CD8-positive, alpha-beta memory T cell (primary cell): Measurements from ENCODE around the gene GPX4. TPM values are rescaled to one million over a fixed set of nuclear protein-coding genes. Genes with fewer than 3 reads are reported as not detected.

Experiments
- CTCF ChIA-PET: fragments of 350-600 bp; sonication (Branson Sonifier 250); formaldehyde crosslinking; loops from one replicate; lab custom pipeline; 2021; ENCODE audit warnings: antibody characterized with exemption; lab: Charles Lee
- POLR2A ChIA-PET: fragments of 350-600 bp; sonication (Branson Sonifier 250); formaldehyde crosslinking; loops from one replicate; lab custom pipeline; 2021; ENCODE audit warnings: antibody characterized with exemption; lab: Charles Lee
- DNase-seq, 5 donors: peaks; one replicate each; pipeline versions ENCODE4 v3.0.0 to v3.0.0-alpha.2; 2020 to 2022; ENCODE audit warnings: mixed read lengths in 1 of 5
- H3K27ac ChIP-seq: one replicate; pipeline ENCODE4 v1.7.0; 2013; ENCODE audit warnings: low read depth, mild to moderate bottlenecking, low read length, moderate library complexity
- H3K27me3 ChIP-seq: 2 replicates; pipeline ENCODE4 v1.7.0; 2013; ENCODE audit warnings: low read length, mild to moderate bottlenecking; ENCODE audit not compliant: insufficient read depth, poor library complexity, severe bottlenecking
- H3K36me3 ChIP-seq: 2 replicates; pipeline ENCODE4 v1.7.0; 2013; ENCODE audit warnings: mild to moderate bottlenecking, low read length, moderate library complexity; ENCODE audit not compliant: insufficient read depth
- H3K4me1 ChIP-seq: 2 replicates; pipeline ENCODE4 v1.7.0; 2013; ENCODE audit warnings: mild to moderate bottlenecking, low read length, moderate library complexity; ENCODE audit not compliant: insufficient read depth
- H3K4me3 ChIP-seq: 2 replicates; pipeline ENCODE4 v1.7.0; 2013; ENCODE audit warnings: mild to moderate bottlenecking, low read length
- H3K9me3 ChIP-seq: 2 replicates; pipeline ENCODE4 v1.7.0; 2013; ENCODE audit warnings: mild to moderate bottlenecking, low read length
- H3K27ac Mint-ChIP-seq, 8 donors: one replicate each; pipeline ENCODE4 v1.8.0; 2020 to 2021; ENCODE audit warnings: mixed read lengths in 8 of 8, mild to moderate bottlenecking in 6 of 8, inconsistent platforms in 3 of 8, moderate library complexity in 3 of 8
- H3K27me3 Mint-ChIP-seq, 2 donors: one replicate each; pipeline ENCODE4 v1.8.0; 2020 to 2021; ENCODE audit warnings: mixed read lengths in 2 of 2, mild to moderate bottlenecking in 1 of 2, moderate library complexity in 1 of 2
- H3K36me3 Mint-ChIP-seq, 3 donors: one replicate each; pipeline ENCODE4 v1.8.0; 2020 to 2021; ENCODE audit warnings: mixed read lengths in 3 of 3, inconsistent platforms in 1 of 3, mild to moderate bottlenecking in 1 of 3
- H3K4me1 Mint-ChIP-seq, 3 donors: one replicate each; pipeline ENCODE4 v1.8.0; 2020 to 2021; ENCODE audit warnings: mixed read lengths in 3 of 3, inconsistent platforms in 1 of 3, mild to moderate bottlenecking in 1 of 3
- H3K4me3 Mint-ChIP-seq, 7 donors: one replicate each; pipeline ENCODE4 v1.8.0; 2020 to 2021; ENCODE audit warnings: mixed read lengths in 7 of 7, mild to moderate bottlenecking in 6 of 7, moderate library complexity in 4 of 7, inconsistent platforms in 2 of 7
- H3K9me3 Mint-ChIP-seq, 5 donors: one replicate each; pipeline ENCODE4 v1.8.0; 2020 to 2022; ENCODE audit warnings: mixed read lengths in 5 of 5, mild to moderate bottlenecking in 3 of 5, moderate library complexity in 2 of 5, inconsistent platforms in 1 of 5
- polyA plus RNA-seq: library from polyadenylated mRNA; unstranded; fragments of 300-500 nt; fragmentation: Illumina TruSeq; gene quantifications from one replicate; pipeline ENCODE4 v1.2.3, GENCODE V29; 2021
- total RNA-seq, 2 experiments: library from RNA; stranded (reverse); gene quantifications; one replicate each; pipeline ENCODE4 v1.2.3, GENCODE V29; 2021

The GPX4 gene
- total and polyA plus RNA-seq, 3 experiments from 2014 or later: 222 to 373 (median 222) TPM

DNA sequence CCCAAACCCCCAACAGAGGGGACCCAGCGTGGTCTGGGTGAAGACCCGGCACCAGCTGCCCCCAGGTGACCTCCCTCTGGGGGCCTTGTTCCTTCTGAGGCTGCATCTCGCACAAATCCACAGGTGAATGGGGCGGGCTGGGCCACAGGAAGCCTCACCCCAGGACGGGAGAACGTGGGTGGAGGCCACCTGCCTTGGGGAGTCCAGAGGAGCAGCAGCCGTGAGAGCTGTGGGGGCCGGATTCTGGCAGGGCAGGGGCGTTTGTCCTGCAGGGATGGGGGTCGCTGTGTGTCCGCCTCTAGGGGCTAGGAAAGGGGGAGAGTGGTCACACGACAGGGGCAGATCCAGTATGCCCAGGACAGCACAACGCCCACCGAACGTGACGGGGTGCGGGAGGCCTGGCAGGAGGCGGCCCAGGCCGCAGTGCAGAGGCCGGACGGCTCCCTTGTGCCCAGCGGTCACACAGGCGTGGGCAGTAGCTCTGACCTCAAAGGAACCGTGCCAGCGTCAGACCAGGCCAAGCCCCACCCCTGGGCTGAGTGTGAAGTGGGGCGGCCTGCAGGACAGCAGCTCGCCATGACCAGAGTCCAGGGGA lies 15.3 kb upstream of the GPX4 start:
- peaks cover 54% of the 10 kb centered on the region for H3K4me1 ChIP-seq
- peaks cover 42% of the 10 kb centered on the region for H3K36me3 ChIP-seq
- Mint-ChIP-seq H3K4me1 (peaks cover 36 to 71% (median 46%) of the 10 kb centered on the region in 3 donors), H3K36me3 (peaks cover 0 to 73% (median 0%) of the 10 kb centered on the region in 3 donors), H3K27ac (peak overlapping the region in 7 of 8 donors; percentile 7 to 97 (median 91)), H3K9me3 (no peaks in the 10 kb centered on the region), H3K27me3 (peaks cover 0 to 5% of the 10 kb centered on the region in 2 donors), H3K4me3 (peak overlapping the region in 5 of 7 donors; percentile 34 to 74 (median 48))
- ChIA-PET POLR2A (interaction anchor here (0.8 to 18.2 kb wide), 17 partner anchors 14 to 181 kb away, joined by 3 to 737 read pairs (median 6); partner anchors contain the start of genes ABCA7, ARHGAP45, CIRBP and CNN2), CTCF (interaction anchor here (0.8 to 18.7 kb wide), 9 partner anchors 13 to 106 kb away, joined by 3 to 264 read pairs (median 5); partner anchors contain the start of genes ABCA7 and ARHGAP45)
- no peak overlapping the region for H3K4me3 ChIP-seq
- no peaks in the 10 kb centered on the region for H3K9me3 ChIP-seq
- peak overlapping the region; percentile 24 for H3K27ac ChIP-seq
- DNase-seq: peak in 1 of 5 donors; percentile 62
- no peaks in the 10 kb centered on the region for H3K27me3 ChIP-seq

DNA sequence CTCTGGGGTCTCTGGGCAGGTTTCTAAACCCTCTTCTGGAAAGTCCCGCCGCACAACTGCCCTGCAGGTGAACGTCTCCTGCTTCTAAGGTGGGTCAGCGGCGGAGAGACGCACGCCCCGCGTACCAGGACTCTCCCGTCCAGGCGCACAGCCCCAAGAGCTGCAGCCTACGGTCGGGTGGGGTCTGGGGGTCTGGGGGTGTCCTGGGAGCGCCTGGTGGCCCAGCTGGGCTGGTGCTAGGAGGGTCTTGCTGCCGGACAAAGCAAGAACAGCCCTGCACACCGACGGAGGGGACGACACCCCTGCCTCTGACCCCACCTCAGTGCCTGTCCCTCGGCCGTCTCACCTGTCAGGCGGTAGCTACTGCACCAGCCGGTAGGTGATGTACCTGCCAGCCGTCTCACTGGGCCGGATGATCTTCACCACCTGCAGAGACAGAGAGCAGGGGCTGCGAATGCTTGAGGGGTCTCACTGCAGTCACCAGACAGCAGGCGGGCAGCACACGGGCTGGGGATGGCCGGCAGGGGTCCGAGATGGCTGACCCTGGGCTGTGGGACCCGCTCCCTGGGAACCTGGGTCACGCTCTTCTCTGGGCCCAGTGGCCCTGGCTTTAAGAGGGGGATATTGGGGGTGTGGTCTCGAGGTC lies 14.5 kb upstream of the GPX4 start:
- Histone ChIP-seq H3K27me3 (no peaks in the 10 kb centered on the region), H3K36me3 (peaks cover 34% of the 10 kb centered on the region), H3K9me3 (no peaks in the 10 kb centered on the region), H3K27ac (no peak overlapping the region), H3K4me3 (no peak overlapping the region), H3K4me1 (peaks cover 54% of the 10 kb centered on the region)
- Mint-ChIP-seq H3K9me3 (no peaks in the 10 kb centered on the region), H3K4me1 (peaks cover 37 to 72% (median 44%) of the 10 kb centered on the region in 3 donors), H3K27ac (peak overlapping the region in 5 of 8 donors; percentile 29 to 80 (median 47)), H3K27me3 (peaks cover 0 to 5% of the 10 kb centered on the region in 2 donors), H3K36me3 (peaks cover 0 to 68% (median 0%) of the 10 kb centered on the region in 3 donors), H3K4me3 (peak overlapping the region in 1 of 7 donors; percentile 74)
- ChIA-PET POLR2A (interaction anchor here (0.6 to 18.2 kb wide), 13 partner anchors 8 to 156 kb away, joined by 3 to 737 read pairs (median 6); partner anchors contain the start of genes ABCA7, ARHGAP45, CNN2 and RNU6-2), CTCF (interaction anchor here (0.7 to 18.7 kb wide), 9 partner anchors 12 to 105 kb away, joined by 3 to 264 read pairs (median 5); partner anchors contain the start of genes ABCA7, ARHGAP45 and CNN2)
- peak in 1 of 5 donors; percentile 44 for DNase-seq

DNA sequence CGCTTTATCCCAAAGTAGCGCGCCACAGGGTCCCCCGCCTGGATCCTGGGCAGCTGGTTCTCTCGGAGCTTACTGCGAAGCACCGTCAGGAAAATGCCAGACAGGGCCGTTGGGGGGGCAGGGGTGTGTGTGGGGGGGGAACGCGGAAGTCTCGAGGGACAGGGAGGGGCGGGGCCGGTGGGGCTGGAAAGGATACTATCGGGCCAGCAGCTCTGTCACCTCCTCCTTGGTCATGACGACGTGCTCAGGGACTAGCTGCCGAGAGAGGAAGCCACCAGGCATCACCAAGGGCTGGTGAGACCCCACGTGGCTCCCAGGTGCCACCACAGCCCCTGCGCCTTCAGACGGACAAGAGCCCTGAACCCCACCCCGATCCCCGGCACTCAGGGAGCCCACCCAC lies 13.9 kb upstream of the GPX4 start:
- Histone ChIP-seq H3K9me3 (no peaks in the 10 kb centered on the region), H3K36me3 (peaks cover 28% of the 10 kb centered on the region), H3K27ac (no peak overlapping the region), H3K4me3 (no peak overlapping the region), H3K27me3 (no peaks in the 10 kb centered on the region), H3K4me1 (peaks cover 54% of the 10 kb centered on the region)
- Mint-ChIP-seq H3K36me3 (peaks cover 0 to 66% (median 0%) of the 10 kb centered on the region in 3 donors), H3K4me3 (peak overlapping the region in 3 of 7 donors; percentile 29 to 74 (median 48)), H3K4me1 (peaks cover 40 to 74% (median 41%) of the 10 kb centered on the region in 3 donors), H3K27me3 (peaks cover 0 to 5% of the 10 kb centered on the region in 2 donors), H3K9me3 (no peaks in the 10 kb centered on the region), H3K27ac (peak overlapping the region in 7 of 8 donors; percentile 29 to 80 (median 70))
- peak; percentile 46 to 86 (median 69) for DNase-seq
- ChIA-PET POLR2A (interaction anchor here (0.5 to 18.2 kb wide), 10 partner anchors 8 to 103 kb away, joined by 3 to 737 read pairs (median 16); partner anchors contain the start of genes ABCA7, ARHGAP45, CNN2 and RNU6-2), CTCF (interaction anchor here (0.7 to 18.7 kb wide), 10 partner anchors 12 to 105 kb away, joined by 3 to 264 read pairs (median 5); partner anchors contain the start of genes ABCA7, ARHGAP45 and CNN2)

DNA sequence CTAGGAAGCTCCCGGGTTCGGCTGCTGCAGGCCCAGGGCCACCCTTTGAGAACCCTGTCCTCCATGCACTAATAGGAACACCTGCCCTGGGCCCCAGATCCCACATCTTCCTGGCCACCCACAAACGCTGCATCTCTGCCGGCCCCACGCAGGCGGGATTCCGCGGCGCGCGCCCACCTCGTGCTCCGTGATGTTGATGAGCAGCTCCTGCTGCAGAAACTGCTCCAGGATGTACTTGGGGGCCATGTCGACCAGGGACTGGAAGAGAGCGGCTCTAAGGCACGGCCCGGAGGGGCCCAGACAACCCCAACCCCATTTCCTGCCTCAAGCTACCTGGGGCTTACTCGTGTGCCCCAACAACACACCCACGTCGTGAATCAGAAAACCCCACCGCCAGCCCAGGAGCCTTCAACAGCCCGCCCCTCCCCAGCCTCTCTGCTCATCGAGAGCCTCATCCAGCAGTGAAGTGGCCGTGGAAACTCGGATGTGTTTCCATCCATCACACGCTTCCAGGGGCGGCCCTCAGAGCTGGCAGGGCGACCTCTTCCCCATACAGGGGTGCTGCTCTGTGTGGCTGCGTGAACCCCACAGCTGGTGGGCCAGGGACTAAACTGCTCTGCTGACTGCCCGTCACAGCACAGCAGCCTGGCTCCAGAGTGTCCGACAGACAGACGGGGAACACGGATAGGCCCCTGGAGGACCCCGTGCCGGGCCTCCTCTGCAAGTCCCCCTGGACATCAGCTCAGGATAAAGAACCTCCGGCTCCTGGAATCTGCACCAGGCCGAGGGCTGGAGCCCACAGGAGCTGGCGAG lies 12.9 kb upstream of the GPX4 start:
- ChIA-PET POLR2A (interaction anchor here (0.6 to 18.2 kb wide), 9 partner anchors 9 to 178 kb away, joined by 3 to 737 read pairs (median 12); partner anchors contain the start of genes ABCA7, ARHGAP45, CIRBP and CNN2), CTCF (interaction anchor here (1.5 to 18.7 kb wide), 6 partner anchors 11 to 102 kb away, joined by 4 to 264 read pairs (median 31); partner anchors contain the start of genes ARHGAP45 and CNN2)
- peak overlapping the region in 4 of 7 donors; percentile 47 to 54 (median 54) for H3K4me3 Mint-ChIP-seq
- peaks cover 0 to 5% of the 10 kb centered on the region in 2 donors for H3K27me3 Mint-ChIP-seq
- peak in 2 of 5 donors; percentile 75 to 77 for DNase-seq
- peaks cover 0 to 59% (median 0%) of the 10 kb centered on the region in 3 donors for H3K36me3 Mint-ChIP-seq
- Histone ChIP-seq H3K27me3 (no peaks in the 10 kb centered on the region), H3K9me3 (no peaks in the 10 kb centered on the region), H3K36me3 (peaks cover 19% of the 10 kb centered on the region), H3K4me1 (peaks cover 60% of the 10 kb centered on the region), H3K27ac (no peak overlapping the region), H3K4me3 (no peak overlapping the region)
- H3K27ac Mint-ChIP-seq: peak overlapping the region in 7 of 8 donors; percentile 57 to 89 (median 66)
- no peaks in the 10 kb centered on the region for H3K9me3 Mint-ChIP-seq
- H3K4me1 Mint-ChIP-seq: peaks cover 39 to 74% (median 42%) of the 10 kb centered on the region in 3 donors

DNA sequence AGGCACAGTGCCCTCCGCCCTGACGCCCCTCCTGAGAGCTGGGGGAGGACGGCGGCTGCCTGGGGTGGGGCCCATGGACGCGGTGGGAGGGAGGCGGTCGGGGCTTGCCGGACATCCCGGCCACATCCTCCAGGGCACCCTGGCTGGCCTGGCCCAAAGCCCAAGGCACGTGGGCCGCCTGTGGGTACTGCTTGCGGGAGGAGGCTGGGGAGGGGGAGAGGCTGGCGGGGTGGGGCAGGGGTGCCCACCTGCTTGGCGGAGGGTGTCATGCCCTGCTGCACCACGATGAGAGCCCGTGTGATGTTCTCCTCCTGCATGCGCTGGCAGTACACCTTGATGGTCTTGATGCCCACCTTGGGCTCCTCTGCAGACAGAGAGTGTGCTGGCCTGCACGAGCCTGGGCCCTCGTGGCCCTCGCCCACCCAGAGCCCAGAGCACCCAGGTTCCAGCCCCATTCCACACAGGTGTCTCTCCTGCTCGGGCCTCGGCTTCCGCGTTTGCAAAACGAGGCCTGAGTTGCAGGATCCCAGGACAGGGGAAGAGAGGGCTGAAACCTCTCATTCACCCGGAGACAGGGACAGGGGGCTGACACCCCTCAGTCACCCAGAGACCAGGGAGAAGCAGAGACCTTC lies 12.1 kb upstream of the GPX4 start:
- Mint-ChIP-seq H3K27me3 (peaks cover 0 to 2% of the 10 kb centered on the region in 2 donors), H3K27ac (no peak overlapping the region), H3K36me3 (peaks cover 0 to 53% (median 0%) of the 10 kb centered on the region in 3 donors), H3K9me3 (no peaks in the 10 kb centered on the region), H3K4me1 (peaks cover 40 to 75% (median 48%) of the 10 kb centered on the region in 3 donors), H3K4me3 (no peak overlapping the region)
- Histone ChIP-seq H3K36me3 (peaks cover 14% of the 10 kb centered on the region), H3K27ac (no peak overlapping the region), H3K4me1 (peaks cover 61% of the 10 kb centered on the region), H3K9me3 (no peaks in the 10 kb centered on the region), H3K4me3 (no peak overlapping the region), H3K27me3 (no peaks in the 10 kb centered on the region)
- ChIA-PET CTCF (interaction anchor here (6.9 to 18.7 kb wide), 3 partner anchors 16 to 33 kb away, joined by 57 to 264 read pairs (median 135); partner anchors contain the start of gene ARHGAP45), POLR2A (interaction anchor here (1.1 to 18.2 kb wide), 6 partner anchors 10 to 107 kb away, joined by 3 to 737 read pairs (median 16); partner anchors contain the start of genes ABCA7, ARHGAP45 and CNN2)
- no peak for DNase-seq

DNA sequence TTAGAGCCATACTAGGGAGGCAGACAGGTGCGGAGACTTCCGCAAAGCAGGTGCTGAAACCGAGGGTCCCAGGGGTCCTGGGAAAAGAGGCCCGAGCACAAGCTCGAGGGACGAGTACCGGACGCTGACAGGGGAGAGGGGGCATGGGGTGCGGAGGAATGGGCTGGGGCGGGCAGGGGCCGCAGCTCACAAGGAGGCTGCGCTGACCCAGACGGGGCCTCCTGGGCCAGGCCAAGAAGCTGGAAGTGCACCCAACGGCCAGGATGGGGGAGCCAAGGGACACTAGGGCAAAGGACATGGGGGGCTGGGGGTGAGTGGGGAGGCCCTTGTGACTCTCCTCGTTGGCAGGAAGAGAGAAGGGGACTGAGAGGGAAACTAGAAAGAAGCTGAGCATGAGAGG lies 10.5 kb upstream of the GPX4 start:
- Histone ChIP-seq H3K27me3 (no peaks in the 10 kb centered on the region), H3K4me1 (peaks cover 45% of the 10 kb centered on the region), H3K27ac (no peak overlapping the region), H3K36me3 (peaks cover 14% of the 10 kb centered on the region), H3K9me3 (no peaks in the 10 kb centered on the region), H3K4me3 (no peak overlapping the region)
- no peaks in the 10 kb centered on the region for H3K9me3 Mint-ChIP-seq
- POLR2A ChIA-PET: interaction anchor here (0.5 to 3.4 kb wide), 5 partner anchors 11 to 94 kb away, joined by 3 to 12 read pairs (median 3); partner anchors contain the start of genes ARHGAP45 and GPX4
- peak overlapping the region in 6 of 8 donors; percentile 37 to 96 (median 66) for H3K27ac Mint-ChIP-seq
- peak overlapping the region; percentile 73 to 98 (median 89) for H3K4me3 Mint-ChIP-seq
- H3K4me1 Mint-ChIP-seq: peaks cover 32 to 64% (median 37%) of the 10 kb centered on the region in 3 donors
- CTCF ChIA-PET: interaction anchor here (0.8 to 2.6 kb wide), 8 partner anchors 7 to 29 kb away, joined by 3 to 11 read pairs (median 3); no protein-coding TSS in a partner anchor
- H3K36me3 Mint-ChIP-seq: peaks cover 0 to 43% (median 0%) of the 10 kb centered on the region in 3 donors
- DNase-seq: no peak
- peaks cover 0 to 2% of the 10 kb centered on the region in 2 donors for H3K27me3 Mint-ChIP-seq
